GM10266 (cell line): ENCODE data around the gene TRAK1.

Source experiments
- DNase-seq: peaks from one replicate; pipeline ENCODE4 v3.0.0; 2012; ENCODE audit errors: extremely low spot score
- CTCF ChIP-seq: IDR thresholded peaks from 2 replicates; pipeline ENCODE4 v1.5.1; 2012; ENCODE audit warnings: mild to moderate bottlenecking, low read depth; ENCODE audit not compliant: control insufficient read depth, insufficient read depth; ENCODE audit errors: missing control alignments

The TRAK1 gene

GRCh38 chr3:42161050-42161935 is 70.1 kb downstream of the TRAK1 start:
- no peak for DNase-seq
- TF ChIP-seq CTCF: no peak

- DNase-seq: no peak
- no peak for TF ChIP-seq CTCF
Measured at GRCh38 chr3:42162462-42162861, 71.3 kb downstream of the TRAK1 start.

- TF ChIP-seq CTCF: no peak
- no peak for DNase-seq
Measured at GRCh38 chr3:42163622-42164244, 72.6 kb downstream of the TRAK1 start.

- DNase-seq: no peak
- no peak for TF ChIP-seq CTCF
Measured at GRCh38 chr3:42164656-42165055, 73.5 kb downstream of the TRAK1 start.

- no peak for TF ChIP-seq CTCF
- DNase-seq: no peak
Measured at GRCh38 chr3:42165211-42165610, 74.1 kb downstream of the TRAK1 start.

GRCh38 chr3:42166214-42166613 is 75.1 kb downstream of the TRAK1 start:
- no peak for DNase-seq
- TF ChIP-seq CTCF: no peak

GRCh38 chr3:42166662-42167300 is 75.6 kb downstream of the TRAK1 start:
- no peak for DNase-seq
- no peak for TF ChIP-seq CTCF
